ENCODE data around the gene GIPC1. TPM values are rescaled to one million over a fixed set of nuclear protein-coding genes. Genes with fewer than 3 reads are reported as not detected.
A peak's percentile ranks its signal among the peaks of the same experiment; 100 is the strongest.

GIPC1 gene
- total RNA-seq, 8 experiments from 2014 or later = 28.7 to 92.0 (median 49.2) TPM

- no peak overlapping the region for H3K27ac ChIP-seq
- H3K4me3 ChIP-seq = no peak overlapping the region
- peaks cover 5 to 11% of the 10 kb centered on the region in 2 donors for H3K4me1 ChIP-seq (replicated peaks in 1 of 2)
- in situ Hi-C loops (cut with MboI; ENCODE audit: low pct_unique_long_range_greater_than_20kb in 2 of 9, low sequenced_read_pairs in 9 of 9, unreplicated experiment in 9 of 9) = no loop called here
- 34 to 100% (median 69%) methylated on average over 1 to 6 of the region's 6 CpGs; no CpG with 5 or more reads in 1 of the 10 experiments for WGBS, 10 experiments
- no peak for ATAC-seq (replicated peaks in 6 of 8)
These were observed 1.4 kb upstream of the GIPC1 start for GRCh38 chr19:14497228-14497921.

DNA sequence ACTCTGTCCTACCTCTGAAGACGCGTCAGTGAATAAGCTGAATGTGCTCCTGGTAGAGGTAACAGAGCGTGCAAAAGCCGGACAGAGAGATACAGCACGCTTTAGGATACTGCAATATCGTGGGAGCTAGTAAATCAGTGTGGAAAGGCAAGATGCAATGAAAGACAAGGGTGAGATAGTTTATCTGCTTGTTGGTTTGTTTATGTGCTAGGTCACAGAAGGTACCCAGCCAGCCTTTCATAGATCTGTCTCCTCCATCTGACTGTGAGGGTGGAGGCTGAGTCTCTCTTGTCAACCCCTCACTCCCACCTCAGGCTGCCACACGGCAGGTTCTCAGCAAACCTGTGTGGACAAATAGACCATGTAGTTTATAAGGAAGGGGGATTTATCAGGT, 904 bp upstream of the GIPC1 start:
- H3K27ac ChIP-seq = no peak overlapping the region
- peak in 1 of 8 experiments; percentile 1 for ATAC-seq (replicated peaks in 6 of 8)
- in situ Hi-C loops (cut with MboI; ENCODE audit: low pct_unique_long_range_greater_than_20kb in 2 of 9, low sequenced_read_pairs in 9 of 9, unreplicated experiment in 9 of 9) = no loop called here

GRCh38 chr19:14495672-14496028, 277 bp downstream of the GIPC1 start:
- Histone ChIP-seq H3K4me3 (peak overlapping the region; percentile 43 to 68 (median 56)), H3K27ac (peak overlapping the region in 1 of 2 donors; percentile 16), H3K4me1 (replicated peaks in 1 of 2) (peaks cover 5 to 11% of the 10 kb centered on the region in 2 donors)
- 0% methylated on average over 1 of the region's 28 CpGs; no CpG with 5 or more reads in 9 of the 10 experiments for WGBS, 10 experiments
- ATAC-seq (replicated peaks in 6 of 8) = peak in 2 of 8 experiments; percentile 0 to 1
- in situ Hi-C loops (cut with MboI; ENCODE audit: low pct_unique_long_range_greater_than_20kb in 2 of 9, low sequenced_read_pairs in 9 of 9, unreplicated experiment in 9 of 9) = no loop called here

More for the DNA sequence above, 904 bp upstream of the GIPC1 start:
- Histone ChIP-seq H3K4me1 (replicated peaks in 1 of 2) (peaks cover 5 to 11% of the 10 kb centered on the region in 2 donors), H3K4me3 (peak overlapping the region in 4 of 5 donors; percentile 30 to 68 (median 57))
- WGBS, 10 experiments = 0 to 100% (median 20%) methylated on average over 1 to 6 of the region's 7 CpGs; no CpG with 5 or more reads in 3 of the 10 experiments

DNA sequence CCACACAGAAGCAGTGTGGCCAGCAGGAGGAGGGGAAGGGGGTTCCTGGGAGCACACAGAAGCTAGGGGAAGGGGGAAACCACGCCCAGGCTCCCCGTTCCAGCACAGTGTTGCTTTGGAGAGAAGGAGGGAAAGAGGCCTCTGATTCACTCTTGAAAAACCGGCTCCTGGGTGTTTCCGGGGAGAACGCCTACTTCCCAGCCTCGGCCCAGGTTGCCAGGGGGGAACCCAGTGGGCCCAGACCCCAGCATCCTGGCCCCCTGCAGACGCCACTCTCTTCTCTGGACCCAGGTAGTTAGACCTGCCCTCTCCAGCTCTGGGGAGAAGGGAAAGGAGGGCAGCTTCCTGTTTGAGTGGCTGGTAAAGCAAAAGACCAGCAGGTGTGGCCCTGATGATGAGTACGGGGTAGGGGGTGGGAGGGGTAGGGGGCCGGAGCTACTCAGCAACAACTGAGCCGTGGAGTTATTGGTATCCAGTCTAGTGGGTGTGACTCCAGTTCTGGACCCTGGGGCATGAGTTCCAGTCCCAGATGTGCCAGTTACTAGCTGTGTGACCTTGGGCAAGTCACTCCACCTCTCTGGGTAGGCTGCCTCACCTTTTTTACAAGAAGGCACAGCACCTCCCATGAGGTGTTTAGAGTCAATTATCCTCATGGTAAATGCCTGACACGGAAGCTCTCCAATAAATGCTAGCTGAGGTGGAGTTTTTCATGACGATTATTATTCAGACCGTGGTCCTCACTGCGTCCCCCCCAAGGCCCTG, 836 bp downstream of the GIPC1 start:
- no peak for ATAC-seq (replicated peaks in 6 of 8)
- peaks cover 5 to 11% of the 10 kb centered on the region in 2 donors for H3K4me1 ChIP-seq (replicated peaks in 1 of 2)
- WGBS, 10 experiments = 40 to 76% methylated on average over 1 to 3 of the region's 14 CpGs; no CpG with 5 or more reads in 8 of the 10 experiments
- in situ Hi-C loops (cut with MboI; ENCODE audit: low pct_unique_long_range_greater_than_20kb in 2 of 9, low sequenced_read_pairs in 9 of 9, unreplicated experiment in 9 of 9) = no loop called here
- peak overlapping the region in 1 of 2 donors; percentile 16 for H3K27ac ChIP-seq
- peak overlapping the region; percentile 43 to 68 (median 56) for H3K4me3 ChIP-seq

- no peak overlapping the region for H3K4me3 ChIP-seq
- peaks cover 5 to 11% of the 10 kb centered on the region in 2 donors for H3K4me1 ChIP-seq (replicated peaks in 1 of 2)
- no peak overlapping the region for H3K27ac ChIP-seq
These were observed 1.5 kb downstream of the GIPC1 start for GRCh38 chr19:14494411-14494810.

GRCh38 chr19:14492756-14493337, 3.1 kb downstream of the GIPC1 start:
- WGBS, 10 experiments = 40 to 100% (median 94%) methylated on average over 1 to 4 of the region's 5 CpGs; no CpG with 5 or more reads in 2 of the 10 experiments

More at GRCh38 chr19:14494411-14494810, 1.5 kb downstream of the GIPC1 start:
- 60 to 100% (median 100%) methylated on average over 1 to 3 of the region's 4 CpGs; no CpG with 5 or more reads in 3 of the 10 experiments for WGBS, 10 experiments
- no peak for ATAC-seq (replicated peaks in 6 of 8)
- in situ Hi-C loops (cut with MboI; ENCODE audit: low pct_unique_long_range_greater_than_20kb in 2 of 9, low sequenced_read_pairs in 9 of 9, unreplicated experiment in 9 of 9) = no loop called here

DNA sequence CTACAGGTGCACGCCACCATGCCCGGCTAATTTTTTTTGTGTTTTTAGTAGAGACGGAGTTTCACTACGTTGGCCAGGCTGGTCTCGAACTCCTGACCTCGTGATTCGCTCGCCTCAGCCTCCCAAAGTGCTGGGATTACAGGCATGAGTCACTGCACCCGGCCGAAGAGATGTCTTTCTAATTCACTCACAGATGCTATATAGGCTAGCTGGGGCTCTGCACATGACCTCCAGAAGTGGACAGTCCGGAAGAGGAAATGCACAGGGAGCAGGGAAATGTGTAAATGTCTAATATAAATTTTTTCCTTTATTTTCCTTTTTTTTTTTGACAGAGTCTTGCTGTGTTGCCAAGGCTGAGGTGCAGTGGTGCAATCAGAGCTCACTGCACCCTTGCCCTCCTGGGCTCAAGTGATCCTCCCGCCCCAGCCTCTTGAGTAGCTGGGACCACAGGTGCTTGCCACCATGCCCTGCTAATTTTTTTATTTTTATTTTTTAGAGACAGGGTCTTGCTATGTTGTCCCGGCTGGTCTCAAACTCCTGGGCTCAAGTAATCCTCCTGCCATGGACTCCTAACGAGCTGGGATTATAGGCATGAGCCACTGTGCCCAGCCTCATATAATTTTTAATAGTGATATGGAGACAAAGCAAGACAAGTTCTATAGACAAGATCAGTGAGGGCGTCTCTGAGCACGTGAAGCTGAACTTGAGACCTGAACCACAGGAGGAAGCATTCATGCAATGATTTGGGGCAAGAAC, 8.4 kb downstream of the GIPC1 start:
- H3K27ac ChIP-seq = no peak overlapping the region
- no peaks in the 10 kb centered on the region for H3K4me1 ChIP-seq (replicated peaks in 1 of 2)
- in situ Hi-C loops (cut with MboI; ENCODE audit: low pct_unique_long_range_greater_than_20kb in 2 of 9, low sequenced_read_pairs in 9 of 9, unreplicated experiment in 9 of 9) = no loop called here
- ATAC-seq (replicated peaks in 6 of 8) = no peak
- WGBS, 10 experiments = 84 to 100% (median 93%) methylated on average over 1 to 15 of the region's 16 CpGs
- H3K4me3 ChIP-seq = no peak overlapping the region

More at GRCh38 chr19:14492756-14493337, 3.1 kb downstream of the GIPC1 start:
- in situ Hi-C loops (cut with MboI; ENCODE audit: low pct_unique_long_range_greater_than_20kb in 2 of 9, low sequenced_read_pairs in 9 of 9, unreplicated experiment in 9 of 9) = no loop called here
- peaks cover 5 to 11% of the 10 kb centered on the region in 2 donors for H3K4me1 ChIP-seq (replicated peaks in 1 of 2)
- ATAC-seq (replicated peaks in 6 of 8) = no peak
- H3K4me3 ChIP-seq = no peak overlapping the region
- H3K27ac ChIP-seq = no peak overlapping the region

DNA sequence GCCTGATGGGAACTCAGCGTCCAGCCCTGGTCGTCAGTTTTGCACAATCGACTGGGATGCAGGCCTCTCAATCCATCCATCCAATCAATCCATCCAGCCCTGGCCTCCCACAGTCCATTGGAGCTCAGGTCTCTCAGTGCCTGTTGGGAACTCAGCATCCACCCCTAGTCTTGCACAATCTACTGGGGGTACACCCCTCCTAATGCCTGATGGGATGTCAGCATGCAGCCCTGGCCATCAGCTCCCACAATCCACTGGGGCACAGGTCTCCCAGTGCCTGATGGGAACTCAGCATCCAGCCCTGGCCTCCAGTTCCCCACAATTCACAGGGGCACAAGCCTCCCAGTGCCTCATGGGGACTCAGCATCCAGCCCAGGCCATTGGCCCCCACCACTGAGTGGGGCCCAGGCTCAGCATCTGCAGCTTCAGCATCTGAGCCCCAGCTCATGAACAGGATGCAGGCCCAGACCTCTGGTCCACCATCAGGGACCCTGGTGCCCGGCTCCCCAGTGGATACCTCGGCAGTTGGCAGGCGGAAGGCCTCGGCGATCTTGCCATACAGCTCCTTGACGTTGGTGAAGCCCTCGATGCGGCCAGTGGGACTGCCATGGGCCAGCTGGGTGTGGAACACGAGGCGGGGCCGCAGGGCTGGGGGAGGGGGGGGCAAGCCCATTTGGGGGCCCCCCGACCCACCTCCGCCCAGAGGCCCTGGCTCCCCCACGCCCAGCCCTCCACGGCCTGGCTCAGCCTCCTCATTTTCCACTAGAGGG, 13.6 kb downstream of the GIPC1 start:
- no peak overlapping the region for H3K27ac ChIP-seq
- in situ Hi-C loops (cut with MboI; ENCODE audit: low pct_unique_long_range_greater_than_20kb in 2 of 9, low sequenced_read_pairs in 9 of 9, unreplicated experiment in 9 of 9) = no loop called here
- peak in 6 of 8 experiments; percentile 4 to 30 (median 12) for ATAC-seq (replicated peaks in 6 of 8)
- H3K4me3 ChIP-seq = no peak overlapping the region
- WGBS, 10 experiments = 100% methylated on average over 1 of the region's 18 CpGs; no CpG with 5 or more reads in 9 of the 10 experiments
- no peaks in the 10 kb centered on the region for H3K4me1 ChIP-seq (replicated peaks in 1 of 2)

GRCh38 chr19:14480700-14481079, 15.2 kb downstream of the GIPC1 start:
- peaks cover 0 to 1% of the 10 kb centered on the region in 2 donors for H3K4me1 ChIP-seq (replicated peaks in 1 of 2)
- no peak for ATAC-seq (replicated peaks in 6 of 8)
- in situ Hi-C loops (cut with MboI; ENCODE audit: low pct_unique_long_range_greater_than_20kb in 2 of 9, low sequenced_read_pairs in 9 of 9, unreplicated experiment in 9 of 9) = no loop called here
- WGBS, 10 experiments = 0 to 100% (median 100%) methylated on average over 1 to 2 of the region's 5 CpGs; no CpG with 5 or more reads in 7 of the 10 experiments
- no peak overlapping the region for H3K27ac ChIP-seq
- no peak overlapping the region for H3K4me3 ChIP-seq

DNA sequence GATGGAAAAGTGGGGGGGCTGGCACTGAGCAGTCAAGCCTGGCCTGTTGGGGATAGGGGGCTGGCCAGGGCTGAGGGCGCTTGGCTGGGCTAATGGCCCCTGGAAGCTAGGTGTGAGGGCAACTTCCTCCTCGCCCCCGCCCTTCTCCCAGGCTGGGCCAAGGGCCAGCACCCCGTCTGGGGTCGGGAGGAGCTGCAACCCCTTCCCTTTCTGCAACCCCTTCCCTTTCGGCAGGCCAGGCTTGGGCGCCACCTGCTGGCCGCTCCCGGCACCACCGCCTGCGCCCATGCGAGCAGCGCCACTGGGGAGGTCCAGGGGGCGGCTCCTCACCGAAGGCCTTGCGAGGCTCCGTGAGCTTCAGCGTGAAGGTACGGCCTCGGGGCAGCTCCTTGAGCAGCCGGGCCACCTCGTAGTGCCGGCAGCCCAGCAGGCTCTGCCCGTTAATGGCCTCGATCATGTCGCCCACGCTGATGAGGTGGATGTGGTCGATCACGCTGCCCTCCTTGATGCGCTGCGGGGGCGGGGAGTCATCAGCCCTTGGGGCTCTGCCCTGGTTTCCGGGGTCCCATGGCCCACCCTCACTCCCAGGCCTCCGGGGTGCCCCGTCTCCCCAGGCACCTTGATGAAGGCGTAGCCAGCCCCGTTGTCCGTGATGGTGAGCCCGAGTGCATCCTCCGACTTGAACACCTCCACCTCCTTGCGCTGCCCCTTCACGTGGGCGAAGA, 15.8 kb downstream of the GIPC1 start:
- ATAC-seq (replicated peaks in 6 of 8) = peak in 6 of 8 experiments; percentile 2 to 45 (median 20)
- H3K4me3 ChIP-seq = no peak overlapping the region
- 0 to 100% (median 91%) methylated on average over 1 to 3 of the region's 43 CpGs; no CpG with 5 or more reads in 6 of the 10 experiments for WGBS, 10 experiments
- no peak overlapping the region for H3K27ac ChIP-seq
- H3K4me1 ChIP-seq (replicated peaks in 1 of 2) = peaks cover 4 to 7% of the 10 kb centered on the region in 2 donors
- in situ Hi-C loops (cut with MboI; ENCODE audit: low pct_unique_long_range_greater_than_20kb in 2 of 9, low sequenced_read_pairs in 9 of 9, unreplicated experiment in 9 of 9) = no loop called here

DNA sequence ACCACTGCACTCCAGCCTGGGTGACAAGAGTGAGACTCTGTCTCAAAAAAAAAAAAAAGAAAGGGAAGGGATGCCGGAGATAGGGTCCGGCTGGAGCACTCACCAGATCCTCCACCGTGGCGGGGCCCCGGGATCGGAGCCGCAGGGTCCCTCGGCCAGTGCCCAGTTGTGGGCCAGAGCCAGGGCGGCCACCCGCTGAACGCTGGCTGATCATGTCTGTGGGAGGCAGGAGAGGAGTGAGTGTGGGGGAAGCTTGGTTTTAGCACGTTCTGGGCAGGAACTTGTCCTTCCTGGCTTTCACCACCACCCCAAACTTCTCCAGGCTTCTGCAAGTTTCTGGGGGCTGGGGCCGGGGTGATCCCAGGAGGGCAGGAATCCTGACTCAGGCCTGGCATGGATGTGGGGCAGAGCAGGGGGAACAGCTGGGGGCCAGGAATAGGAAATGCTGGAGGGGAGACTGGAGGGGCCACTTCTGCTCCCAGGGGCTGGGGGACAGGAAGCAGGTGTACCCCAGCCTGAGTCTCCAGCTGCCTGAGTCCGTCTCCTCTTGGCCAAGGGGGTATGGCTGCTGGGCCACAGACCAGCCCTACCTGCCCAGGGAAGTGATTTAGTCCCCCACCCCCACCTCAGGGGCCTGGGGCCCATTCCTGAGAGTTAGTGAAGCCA, 16.5 kb downstream of the GIPC1 start:
- no peak overlapping the region for H3K27ac ChIP-seq
- in situ Hi-C loops (cut with MboI; ENCODE audit: low pct_unique_long_range_greater_than_20kb in 2 of 9, low sequenced_read_pairs in 9 of 9, unreplicated experiment in 9 of 9) = no loop called here
- no peak overlapping the region for H3K4me3 ChIP-seq
- ATAC-seq (replicated peaks in 6 of 8) = no peak
- WGBS, 10 experiments = 90 to 100% (median 95%) methylated on average over 5 to 8 of the region's 14 CpGs; no CpG with 5 or more reads in 6 of the 10 experiments
- peaks cover 9 to 14% of the 10 kb centered on the region in 2 donors for H3K4me1 ChIP-seq (replicated peaks in 1 of 2)

Measured in motor neuron (in vitro differentiated cells).